Transverse colon (tissue), 4 donors: Measurements from ENCODE around the gene HMX3. TPM values are rescaled to one million over a fixed set of nuclear protein-coding genes. Genes with fewer than 3 reads are reported as not detected.

ENCODE experiments used
- DNase-seq: peaks from one replicate; pipeline ENCODE4 v3.0.0-alpha.2; 2019
- H3K27ac ChIP-seq, 4 donors: fragments of 200-600 bp; sonication (generic); 2 replicates each; pipeline ENCODE4 v1.5.1; 2016 to 2018; ENCODE audit warnings: inconsistent platforms in 4 of 4
- H3K27me3 ChIP-seq: fragments of 200-600 bp; sonication (generic); 2 replicates; pipeline ENCODE4 v1.5.1; 2017; ENCODE audit warnings: inconsistent platforms
- H3K36me3 ChIP-seq, 4 donors: fragments of 200-600 bp; sonication (generic); 2 replicates each; pipeline ENCODE4 v1.5.1; 2017 to 2019; ENCODE audit warnings: inconsistent platforms in 4 of 4
- H3K4me1 ChIP-seq, 4 donors: fragments of 200-600 bp; sonication (generic); 2 replicates each; pipeline ENCODE4 v1.5.1; 2017 to 2020; ENCODE audit warnings: inconsistent platforms in 4 of 4
- H3K4me3 ChIP-seq, 4 donors: fragments of 200-600 bp; sonication (generic); 1 replicate in 1 of 4; 2 replicates in 3 of 4; pipeline versions ENCODE4 v1.5.1 to v1.6.1; 2017 to 2019; ENCODE audit warnings: inconsistent platforms in 4 of 4
- H3K9me3 ChIP-seq, 2 donors: fragments of 200-600 bp; sonication (generic); 2 replicates each; pipeline ENCODE4 v1.5.1; 2017 to 2019; ENCODE audit warnings: inconsistent platforms in 2 of 2
- CTCF ChIP-seq, 5 experiments: fragments of 200-600 bp in 3 of 5; fragments of 450-650 bp in 2 of 5; sonication (generic) in 3 of 5; IDR thresholded peaks; 1 replicate in 2 of 5; 2 replicates in 3 of 5; pipeline ENCODE4 v1.5.1; 2016 to 2017; ENCODE audit warnings: antibody characterized with exemption in 5 of 5, inconsistent platforms in 3 of 5, mild to moderate bottlenecking in 2 of 5, moderate library complexity in 1 of 5
- EP300 ChIP-seq: sonication (generic); formaldehyde crosslinking; IDR thresholded peaks from one replicate; pipeline ENCODE4 v1.6.1; 2017; ENCODE audit warnings: antibody characterized with exemption, low read depth
- POLR2A ChIP-seq: fragments of 450-650 bp; IDR thresholded peaks from one replicate; pipeline ENCODE4 v1.6.1; 2016; ENCODE audit warnings: antibody characterized with exemption, mild to moderate bottlenecking, moderate library complexity
- POLR2AphosphoS5 ChIP-seq, 3 donors: sonication (generic); formaldehyde crosslinking; IDR thresholded peaks; one replicate each; pipeline ENCODE4 v1.6.1; 2016; ENCODE audit warnings: antibody characterized with exemption in 3 of 3
- WGBS, 2 donors: methylation state at CpG; one replicate each; pipeline ENCODE4 v1.1.5; 2018; ENCODE audit warnings: low coverage in 1 of 2; 5-methylcytosine and 5-hydroxymethylcytosine counted together
- in situ Hi-C, 4 donors: fragments of 200-750 bp; cut with MboI; loops; one replicate each; pipeline versions ENCODE4 v1.15.0 to v1.15.1; 2017; ENCODE audit warnings: low sequenced_read_pairs in 3 of 4, low pct_ligation_motif_present in 1 of 4, low pct_unique_long_range_greater_than_20kb in 1 of 4
- intact Hi-C: fragments of 100-400 bp; cut with DNase I; formaldehyde crosslinking; loops from one replicate; pipeline ENCODE4 v1.15.1; 2023; ENCODE audit warnings: low total_unique reads
- total RNA-seq, 4 donors: library from RNA; depleted of rRNA; stranded (reverse); fragments of >200 nt; gene quantifications; one replicate each; pipeline ENCODE4 v1.1.0, GENCODE V29; 2016

Gene HMX3
- total RNA-seq, 4 donors from 2014 or later = 1.2 to 1.7 TPM; not detected in 2

- Histone ChIP-seq H3K36me3 (no peaks in the 10 kb centered on the region), H3K4me1 (no peaks in the 10 kb centered on the region), H3K9me3 (no peaks in the 10 kb centered on the region), H3K27ac (no peak overlapping the region), H3K4me3 (no peak overlapping the region), H3K27me3 (no peaks in the 10 kb centered on the region)
- no peak for DNase-seq
- in situ Hi-C loops (no loop called here), intact Hi-C loops (no loop called here)
- 66 to 72% methylated on average over 8 to 14 of the region's 14 CpGs for WGBS, 2 donors
- TF ChIP-seq POLR2A = no peak
- TF ChIP-seq POLR2AphosphoS5 (IDR thresholded peaks at IDR 0.05) = no peak
- TF ChIP-seq EP300 = no peak
- TF ChIP-seq CTCF (IDR thresholded peaks at IDR 0.05) = no peak
Measured at GRCh38 chr10:123092635-123093414, 42.9 kb upstream of the HMX3 start.

- intact Hi-C loops = no loop called here
- DNase-seq = no peak
- H3K9me3 ChIP-seq = no peaks in the 10 kb centered on the region
- no peak for TF ChIP-seq CTCF (IDR thresholded peaks at IDR 0.05)
- H3K27ac ChIP-seq = no peak overlapping the region
- H3K27me3 ChIP-seq = no peaks in the 10 kb centered on the region
- WGBS, 2 donors = 60% methylated on average over 4 of the region's 4 CpGs; no CpG with 5 or more reads in 1 of the 2 donors
- no peaks in the 10 kb centered on the region for H3K4me1 ChIP-seq
- H3K36me3 ChIP-seq = no peaks in the 10 kb centered on the region
- H3K4me3 ChIP-seq = no peak overlapping the region
- in situ Hi-C loops = no loop called here
Measured at GRCh38 chr10:123093489-123093888, 42.3 kb upstream of the HMX3 start.

DNA sequence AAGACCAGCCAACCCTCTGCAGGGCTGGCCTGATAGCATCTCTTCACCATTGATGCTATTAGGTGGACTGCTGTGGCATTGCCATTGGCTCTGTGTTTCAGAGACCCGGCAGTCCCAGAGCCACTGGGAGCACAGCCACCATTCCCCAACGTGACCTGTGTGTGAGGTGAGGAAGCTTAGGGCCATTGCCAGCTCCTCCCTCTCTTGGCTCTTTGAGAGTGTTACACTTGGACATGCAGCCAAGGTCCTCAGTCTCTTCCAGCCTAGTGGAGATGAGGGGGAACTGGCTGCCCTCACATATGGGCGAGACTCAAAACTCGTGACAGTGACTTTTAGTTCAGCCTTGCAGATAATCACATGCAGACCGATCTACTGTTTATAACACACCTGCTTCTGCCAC lies 39.3 kb upstream of the HMX3 start:
- H3K27me3 ChIP-seq = no peaks in the 10 kb centered on the region
- WGBS, 2 donors = 80 to 90% methylated on average over 2 to 5 of the region's 5 CpGs
- in situ Hi-C loops = no loop called here

DNA sequence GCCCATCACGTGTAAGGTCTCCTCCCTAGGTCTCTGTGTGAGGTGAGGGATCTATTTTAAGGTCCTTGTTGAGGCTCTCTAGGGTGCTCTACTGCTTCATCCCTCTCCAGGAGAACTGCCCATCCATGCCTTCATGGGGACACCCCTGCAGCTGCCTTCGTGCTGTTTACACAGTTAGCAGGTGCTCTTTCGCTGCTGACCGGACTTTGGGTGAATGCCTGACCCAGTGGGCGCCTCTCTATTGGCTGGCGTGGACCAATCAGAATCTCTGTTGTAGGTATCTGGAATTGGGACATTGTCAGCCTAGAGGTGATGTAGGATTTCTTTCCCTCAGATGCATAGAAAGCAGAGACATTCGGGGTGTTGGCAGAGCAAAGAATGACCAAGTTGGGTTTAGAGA lies 38.7 kb upstream of the HMX3 start:
- DNase-seq = no peak
- TF ChIP-seq POLR2A = no peak
- no peak for TF ChIP-seq POLR2AphosphoS5 (IDR thresholded peaks at IDR 0.05)
- no peak for TF ChIP-seq EP300
- no peak for TF ChIP-seq CTCF (IDR thresholded peaks at IDR 0.05)
- H3K36me3 ChIP-seq = no peaks in the 10 kb centered on the region
- intact Hi-C loops = no loop called here
- H3K27ac ChIP-seq = no peak overlapping the region
- H3K27me3 ChIP-seq = no peaks in the 10 kb centered on the region
- H3K4me1 ChIP-seq = no peaks in the 10 kb centered on the region
- no peak overlapping the region for H3K4me3 ChIP-seq
- 75 to 86% methylated on average over 1 to 7 of the region's 7 CpGs for WGBS, 2 donors
- in situ Hi-C loops = no loop called here
- H3K9me3 ChIP-seq = no peaks in the 10 kb centered on the region

More for the DNA sequence above, 39.3 kb upstream of the HMX3 start:
- no peak overlapping the region for H3K27ac ChIP-seq
- no peak for TF ChIP-seq EP300
- no peak for TF ChIP-seq POLR2AphosphoS5 (IDR thresholded peaks at IDR 0.05)
- TF ChIP-seq CTCF (IDR thresholded peaks at IDR 0.05) = no peak
- TF ChIP-seq POLR2A = no peak
- H3K4me1 ChIP-seq = no peaks in the 10 kb centered on the region
- intact Hi-C loops = no loop called here
- no peaks in the 10 kb centered on the region for H3K9me3 ChIP-seq
- no peak for DNase-seq
- no peak overlapping the region for H3K4me3 ChIP-seq
- H3K36me3 ChIP-seq = no peaks in the 10 kb centered on the region
